Transverse colon (tissue), 4 donors: ENCODE data around the gene TVP23C. TPM values are rescaled to one million over a fixed set of nuclear protein-coding genes. Genes with fewer than 3 reads are reported as not detected.

Source experiments
- DNase-seq: peaks from one replicate; pipeline ENCODE4 v3.0.0-alpha.2; 2019
- H3K27ac ChIP-seq, 4 donors: fragments of 200-600 bp; sonication (generic); 2 replicates each; pipeline ENCODE4 v1.5.1; 2016 to 2018; ENCODE audit warnings: inconsistent platforms in 4 of 4
- H3K27me3 ChIP-seq: fragments of 200-600 bp; sonication (generic); 2 replicates; pipeline ENCODE4 v1.5.1; 2017; ENCODE audit warnings: inconsistent platforms
- H3K36me3 ChIP-seq, 4 donors: fragments of 200-600 bp; sonication (generic); 2 replicates each; pipeline ENCODE4 v1.5.1; 2017 to 2019; ENCODE audit warnings: inconsistent platforms in 4 of 4
- H3K4me1 ChIP-seq, 4 donors: fragments of 200-600 bp; sonication (generic); 2 replicates each; pipeline ENCODE4 v1.5.1; 2017 to 2020; ENCODE audit warnings: inconsistent platforms in 4 of 4
- H3K4me3 ChIP-seq, 4 donors: fragments of 200-600 bp; sonication (generic); 1 replicate in 1 of 4; 2 replicates in 3 of 4; pipeline versions ENCODE4 v1.5.1 to v1.6.1; 2017 to 2019; ENCODE audit warnings: inconsistent platforms in 4 of 4
- H3K9me3 ChIP-seq, 2 donors: fragments of 200-600 bp; sonication (generic); 2 replicates each; pipeline ENCODE4 v1.5.1; 2017 to 2019; ENCODE audit warnings: inconsistent platforms in 2 of 2
- CTCF ChIP-seq, 5 experiments: fragments of 200-600 bp in 3 of 5; fragments of 450-650 bp in 2 of 5; sonication (generic) in 3 of 5; IDR thresholded peaks; 1 replicate in 2 of 5; 2 replicates in 3 of 5; pipeline ENCODE4 v1.5.1; 2016 to 2017; ENCODE audit warnings: antibody characterized with exemption in 5 of 5, inconsistent platforms in 3 of 5, mild to moderate bottlenecking in 2 of 5, moderate library complexity in 1 of 5
- EP300 ChIP-seq: sonication (generic); formaldehyde crosslinking; IDR thresholded peaks from one replicate; pipeline ENCODE4 v1.6.1; 2017; ENCODE audit warnings: antibody characterized with exemption, low read depth
- POLR2A ChIP-seq: fragments of 450-650 bp; IDR thresholded peaks from one replicate; pipeline ENCODE4 v1.6.1; 2016; ENCODE audit warnings: antibody characterized with exemption, mild to moderate bottlenecking, moderate library complexity
- POLR2AphosphoS5 ChIP-seq, 3 donors: sonication (generic); formaldehyde crosslinking; IDR thresholded peaks; one replicate each; pipeline ENCODE4 v1.6.1; 2016; ENCODE audit warnings: antibody characterized with exemption in 3 of 3
- WGBS, 2 donors: methylation state at CpG; one replicate each; pipeline ENCODE4 v1.1.5; 2018; ENCODE audit warnings: low coverage in 1 of 2; 5-methylcytosine and 5-hydroxymethylcytosine counted together
- in situ Hi-C, 4 donors: fragments of 200-750 bp; cut with MboI; loops; one replicate each; pipeline versions ENCODE4 v1.15.0 to v1.15.1; 2017; ENCODE audit warnings: low sequenced_read_pairs in 3 of 4, low pct_ligation_motif_present in 1 of 4, low pct_unique_long_range_greater_than_20kb in 1 of 4
- intact Hi-C: fragments of 100-400 bp; cut with DNase I; formaldehyde crosslinking; loops from one replicate; pipeline ENCODE4 v1.15.1; 2023; ENCODE audit warnings: low total_unique reads
- total RNA-seq, 4 donors: library from RNA; depleted of rRNA; stranded (reverse); fragments of >200 nt; gene quantifications; one replicate each; pipeline ENCODE4 v1.1.0, GENCODE V29; 2016

Gene TVP23C
- total RNA-seq, 4 donors from 2014 or later = 15.0 to 457 (median 33.7) TPM

DNA sequence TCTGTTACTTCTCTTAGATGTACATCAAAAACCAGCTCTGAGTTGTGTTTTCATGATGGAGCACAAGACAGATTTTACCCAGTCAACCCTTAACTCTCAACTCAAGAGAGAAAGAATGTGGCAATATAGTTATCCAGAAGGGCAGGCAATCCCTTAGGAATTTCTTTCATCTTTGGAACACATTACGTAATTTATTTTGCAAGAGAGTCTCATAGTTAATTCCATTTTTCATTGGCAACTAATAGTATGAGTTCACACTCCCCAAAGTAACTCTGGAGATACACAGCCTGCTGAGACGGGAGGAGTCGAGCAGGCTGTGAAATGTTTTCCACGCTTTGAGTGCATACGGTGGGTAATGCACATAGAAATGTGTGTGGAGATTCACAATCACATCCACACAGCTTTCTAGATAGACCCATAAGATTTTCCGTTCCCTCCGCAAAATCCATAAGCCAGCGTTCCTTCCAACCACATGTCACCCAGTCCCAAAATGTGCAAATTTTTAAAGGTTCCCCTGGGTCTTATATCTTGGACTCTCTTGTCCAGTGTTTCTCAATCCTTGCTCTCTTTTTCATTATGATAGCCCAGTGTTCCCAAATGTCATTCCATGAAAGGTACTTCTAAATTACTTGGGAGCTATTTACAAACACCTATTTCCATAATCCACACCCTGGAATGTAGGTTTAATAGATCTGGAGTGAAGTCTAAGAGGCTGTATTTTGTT lies 87.5 kb downstream of the TVP23C start:
- intact Hi-C loops (no loop called here), in situ Hi-C loops (no loop called here)
- DNase-seq = no peak
- peak overlapping the region in 3 of 4 donors; percentile 11 to 49 (median 39) for H3K27ac ChIP-seq
- no peaks in the 10 kb centered on the region for H3K27me3 ChIP-seq
- H3K4me3 ChIP-seq = no peak overlapping the region
- H3K4me1 ChIP-seq = peaks cover 3 to 24% (median 20%) of the 10 kb centered on the region in 4 donors
- WGBS, 2 donors = 90 to 100% methylated on average over 4 to 8 of the region's 8 CpGs
- TF ChIP-seq POLR2AphosphoS5 (IDR thresholded peaks at IDR 0.05) (peak; percentile 14 to 55 (median 45)), EP300 (no peak)
- no peaks in the 10 kb centered on the region for H3K9me3 ChIP-seq
- H3K36me3 ChIP-seq = no peaks in the 10 kb centered on the region

- no peak for DNase-seq
- Histone ChIP-seq H3K9me3 (no peaks in the 10 kb centered on the region), H3K36me3 (no peaks in the 10 kb centered on the region), H3K27me3 (no peaks in the 10 kb centered on the region), H3K27ac (peak overlapping the region in 2 of 4 donors; percentile 36 to 43), H3K4me1 (peaks cover 0 to 26% (median 24%) of the 10 kb centered on the region in 4 donors), H3K4me3 (no peak overlapping the region)
- TF ChIP-seq POLR2AphosphoS5 (IDR thresholded peaks at IDR 0.05) = no peak
- TF ChIP-seq EP300 = no peak
- no peak for TF ChIP-seq POLR2A
- TF ChIP-seq CTCF (IDR thresholded peaks at IDR 0.05) = no peak
- intact Hi-C loops (no loop called here), in situ Hi-C loops (no loop called here)
- 86% methylated on average over 3 of the region's 3 CpGs; no CpG with 5 or more reads in 1 of the 2 donors for WGBS, 2 donors
These were observed 90.4 kb downstream of the TVP23C start for GRCh38 chr17:15472891-15473290.

- no peaks in the 10 kb centered on the region for H3K9me3 ChIP-seq
- in situ Hi-C loops (no loop called here), intact Hi-C loops (no loop called here)
- TF ChIP-seq EP300 (no peak), POLR2A (no peak), CTCF (IDR thresholded peaks at IDR 0.05) (no peak), POLR2AphosphoS5 (IDR thresholded peaks at IDR 0.05) (no peak)
- H3K4me3 ChIP-seq = no peak overlapping the region
- no peaks in the 10 kb centered on the region for H3K27me3 ChIP-seq
- H3K4me1 ChIP-seq = peaks cover 0 to 28% (median 25%) of the 10 kb centered on the region in 4 donors
- 34 to 78% methylated on average over 4 to 7 of the region's 7 CpGs for WGBS, 2 donors
- DNase-seq = no peak
- no peaks in the 10 kb centered on the region for H3K36me3 ChIP-seq
- no peak overlapping the region for H3K27ac ChIP-seq
These were observed 92.7 kb downstream of the TVP23C start for GRCh38 chr17:15470536-15470935.

GRCh38 chr17:15469260-15469659 lies 94.0 kb downstream of the TVP23C start:
- 71% methylated on average over 7 of the region's 7 CpGs; no CpG with 5 or more reads in 1 of the 2 donors for WGBS, 2 donors
- Histone ChIP-seq H3K27ac (no peak overlapping the region), H3K4me1 (peaks cover 0 to 25% (median 22%) of the 10 kb centered on the region in 4 donors), H3K9me3 (no peaks in the 10 kb centered on the region), H3K36me3 (no peaks in the 10 kb centered on the region), H3K27me3 (no peaks in the 10 kb centered on the region), H3K4me3 (no peak overlapping the region)
- intact Hi-C loops = no loop called here
- no peak for DNase-seq
- in situ Hi-C loops = no loop called here
- no peak for TF ChIP-seq CTCF (IDR thresholded peaks at IDR 0.05)
- TF ChIP-seq POLR2A = no peak
- TF ChIP-seq POLR2AphosphoS5 (IDR thresholded peaks at IDR 0.05) = no peak
- no peak for TF ChIP-seq EP300
